ENCODE data around the gene EIF3M. TPM values are rescaled to one million over a fixed set of nuclear protein-coding genes. Genes with fewer than 3 reads are reported as not detected.

The EIF3M gene
- total RNA-seq, 1 donor from 2014 or later = 269 TPM

DNA sequence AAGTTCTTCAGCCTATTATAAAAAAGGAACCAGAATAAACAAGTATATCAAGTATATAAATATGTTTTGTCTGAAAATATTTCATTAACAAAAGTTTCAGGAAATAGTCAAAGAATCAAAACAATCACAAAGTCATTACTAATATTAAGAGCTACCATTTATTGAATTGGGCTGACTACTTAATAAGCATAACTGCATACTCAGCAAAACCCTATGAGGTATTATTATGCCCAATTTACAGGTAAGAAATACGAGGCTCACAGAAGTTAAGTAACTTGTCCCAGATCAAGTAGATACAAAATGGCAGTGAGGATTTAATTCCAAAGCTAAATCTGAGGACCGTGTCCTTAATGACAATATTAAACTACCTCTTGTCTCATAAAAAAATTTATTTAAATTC, 52.2 kb downstream of the EIF3M start:
- no peak overlapping the region for H3K27ac Mint-ChIP-seq
- no peak overlapping the region for H3K4me3 Mint-ChIP-seq
- no peaks in the 10 kb centered on the region for H3K36me3 Mint-ChIP-seq
- peaks cover 15% of the 10 kb centered on the region for H3K27me3 Mint-ChIP-seq
- TF ChIP-seq, protein P1, sequence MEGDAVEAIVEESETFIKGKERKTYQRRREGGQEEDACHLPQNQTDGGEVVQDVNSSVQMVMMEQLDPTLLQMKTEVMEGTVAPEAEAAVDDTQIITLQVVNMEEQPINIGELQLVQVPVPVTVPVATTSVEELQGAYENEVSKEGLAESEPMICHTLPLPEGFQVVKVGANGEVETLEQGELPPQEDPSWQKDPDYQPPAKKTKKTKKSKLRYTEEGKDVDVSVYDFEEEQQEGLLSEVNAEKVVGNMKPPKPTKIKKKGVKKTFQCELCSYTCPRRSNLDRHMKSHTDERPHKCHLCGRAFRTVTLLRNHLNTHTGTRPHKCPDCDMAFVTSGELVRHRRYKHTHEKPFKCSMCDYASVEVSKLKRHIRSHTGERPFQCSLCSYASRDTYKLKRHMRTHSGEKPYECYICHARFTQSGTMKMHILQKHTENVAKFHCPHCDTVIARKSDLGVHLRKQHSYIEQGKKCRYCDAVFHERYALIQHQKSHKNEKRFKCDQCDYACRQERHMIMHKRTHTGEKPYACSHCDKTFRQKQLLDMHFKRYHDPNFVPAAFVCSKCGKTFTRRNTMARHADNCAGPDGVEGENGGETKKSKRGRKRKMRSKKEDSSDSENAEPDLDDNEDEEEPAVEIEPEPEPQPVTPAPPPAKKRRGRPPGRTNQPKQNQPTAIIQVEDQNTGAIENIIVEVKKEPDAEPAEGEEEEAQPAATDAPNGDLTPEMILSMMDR (conservative IDR thresholded peaks at IDR 0.05) = no peak
- no peaks in the 10 kb centered on the region for H3K9me3 Mint-ChIP-seq
- DNase-seq (ENCODE audit: extremely low spot score, unreplicated experiment) = no peak
- no peaks in the 10 kb centered on the region for H3K4me1 Mint-ChIP-seq (ENCODE audit: unreplicated experiment)

DNA sequence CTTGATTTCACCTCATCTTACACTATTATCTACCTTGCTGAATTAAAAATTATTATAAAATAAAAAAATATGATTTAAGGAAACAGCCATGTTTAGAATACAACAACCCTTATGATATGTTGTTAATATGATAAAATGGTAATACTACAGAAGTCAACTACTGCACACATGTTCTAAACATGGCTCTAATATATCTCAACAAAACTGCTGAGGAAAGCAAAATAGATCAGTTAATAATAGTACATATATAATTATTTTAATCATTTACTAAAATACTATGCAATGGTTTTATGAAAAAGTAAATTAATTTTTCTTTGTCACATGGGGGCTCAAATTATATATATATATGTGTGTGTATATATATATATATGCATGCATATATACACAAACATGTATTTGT, 57.7 kb downstream of the EIF3M start:
- Mint-ChIP-seq H3K36me3 (no peaks in the 10 kb centered on the region), H3K4me1 (ENCODE audit: unreplicated experiment) (no peaks in the 10 kb centered on the region), H3K27ac (no peak overlapping the region), H3K9me3 (no peaks in the 10 kb centered on the region), H3K4me3 (no peak overlapping the region), H3K27me3 (peaks cover 8% of the 10 kb centered on the region)
- no peak for DNase-seq (ENCODE audit: extremely low spot score, unreplicated experiment)
- TF ChIP-seq, protein P1 (conservative IDR thresholded peaks at IDR 0.05) = no peak

DNA sequence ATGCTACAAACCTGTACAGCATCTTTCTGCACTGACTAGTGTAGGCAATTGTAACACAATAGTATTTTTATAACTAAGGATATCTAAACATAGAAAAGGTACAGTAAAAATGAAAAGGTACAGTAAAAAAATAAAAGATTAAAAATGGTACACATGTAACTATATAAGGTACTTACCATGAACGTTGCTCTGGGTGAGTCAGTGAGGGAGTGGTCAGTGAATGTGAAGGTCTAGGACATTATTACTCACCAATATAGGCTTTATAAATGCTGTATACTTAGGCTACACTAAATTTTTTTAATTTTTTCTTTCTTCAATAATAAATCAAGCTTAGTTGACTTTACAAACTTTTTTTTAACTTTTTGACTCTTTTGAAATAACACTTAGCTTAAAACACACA, 59.9 kb downstream of the EIF3M start:
- no peaks in the 10 kb centered on the region for H3K9me3 Mint-ChIP-seq
- no peaks in the 10 kb centered on the region for H3K4me1 Mint-ChIP-seq (ENCODE audit: unreplicated experiment)
- TF ChIP-seq, protein P1 (conservative IDR thresholded peaks at IDR 0.05) = no peak
- no peaks in the 10 kb centered on the region for H3K36me3 Mint-ChIP-seq
- H3K27ac Mint-ChIP-seq = no peak overlapping the region
- no peak for DNase-seq (ENCODE audit: extremely low spot score, unreplicated experiment)
- H3K4me3 Mint-ChIP-seq = no peak overlapping the region
- H3K27me3 Mint-ChIP-seq = no peaks in the 10 kb centered on the region

Other genes starting within 250 kb of the EIF3M start
- gene WT1, start 148.3 kb upstream of the EIF3M start, total RNA-seq (ENCODE audit: low replicate concordance) = 2.7 and 5.2 TPM in 2 replicates
- 0.07 TPM in 1 of 2 replicates, not detected in the other for gene CCDC73, start 210.8 kb downstream of the EIF3M start, total RNA-seq (ENCODE audit: low replicate concordance)
- 6.0 and 18.8 TPM in 2 replicates for gene PRRG4, start 246.1 kb downstream of the EIF3M start, total RNA-seq (ENCODE audit: low replicate concordance)

All from type B pancreatic cell (in vitro differentiated cells).